MM.1S (cell line): Measurements from ENCODE around the gene TSHZ1.

Experiments
- EZH2phosphoT487 ChIP-seq: fragments of 300-600 bp; sonication (generic); IDR thresholded peaks from 2 replicates; pipeline ENCODE4 v1.6.1; 2018; ENCODE audit warnings: antibody characterized with exemption, low read length
- TF ChIP-seq, protein P1 (sequence below): fragments of 300-600 bp; sonication (generic); IDR thresholded peaks from 2 replicates; pipeline ENCODE4 v1.5.1; 2016; ENCODE audit warnings: antibody characterized with exemption, low read length, mixed read lengths

DNA sequence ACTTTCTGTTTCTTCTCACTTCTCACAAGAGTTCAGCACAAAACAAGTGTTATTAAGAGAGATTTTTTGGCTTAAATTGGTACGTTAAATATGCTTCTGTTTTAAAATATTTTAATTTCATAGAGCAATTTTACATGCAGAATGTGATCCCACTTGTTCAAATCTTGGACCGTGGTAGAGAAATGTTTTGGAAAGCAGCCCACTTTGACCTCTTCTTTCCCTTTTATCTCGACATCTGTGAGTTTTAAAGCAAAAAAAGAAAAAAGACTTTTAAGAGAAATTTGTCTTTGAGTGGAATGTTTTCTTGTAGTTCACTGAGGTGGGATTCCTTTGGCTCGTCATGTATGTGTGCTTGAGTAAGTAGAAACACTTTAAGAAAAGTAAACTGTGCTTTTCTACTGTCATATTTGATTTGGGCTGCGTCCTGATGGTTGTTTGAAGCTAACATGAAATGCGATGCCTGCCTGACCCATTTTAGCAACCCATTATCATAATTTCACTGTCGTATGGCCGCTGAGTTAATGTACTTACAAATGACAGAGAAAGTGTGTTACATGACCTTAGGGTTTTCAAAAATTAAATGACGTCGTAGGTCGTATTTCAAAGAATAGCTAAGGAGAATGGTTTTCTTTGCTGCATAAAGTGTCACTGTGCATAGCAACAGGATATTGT is 54.5 kb downstream of the TSHZ1 start:
- TF ChIP-seq, protein P1, sequence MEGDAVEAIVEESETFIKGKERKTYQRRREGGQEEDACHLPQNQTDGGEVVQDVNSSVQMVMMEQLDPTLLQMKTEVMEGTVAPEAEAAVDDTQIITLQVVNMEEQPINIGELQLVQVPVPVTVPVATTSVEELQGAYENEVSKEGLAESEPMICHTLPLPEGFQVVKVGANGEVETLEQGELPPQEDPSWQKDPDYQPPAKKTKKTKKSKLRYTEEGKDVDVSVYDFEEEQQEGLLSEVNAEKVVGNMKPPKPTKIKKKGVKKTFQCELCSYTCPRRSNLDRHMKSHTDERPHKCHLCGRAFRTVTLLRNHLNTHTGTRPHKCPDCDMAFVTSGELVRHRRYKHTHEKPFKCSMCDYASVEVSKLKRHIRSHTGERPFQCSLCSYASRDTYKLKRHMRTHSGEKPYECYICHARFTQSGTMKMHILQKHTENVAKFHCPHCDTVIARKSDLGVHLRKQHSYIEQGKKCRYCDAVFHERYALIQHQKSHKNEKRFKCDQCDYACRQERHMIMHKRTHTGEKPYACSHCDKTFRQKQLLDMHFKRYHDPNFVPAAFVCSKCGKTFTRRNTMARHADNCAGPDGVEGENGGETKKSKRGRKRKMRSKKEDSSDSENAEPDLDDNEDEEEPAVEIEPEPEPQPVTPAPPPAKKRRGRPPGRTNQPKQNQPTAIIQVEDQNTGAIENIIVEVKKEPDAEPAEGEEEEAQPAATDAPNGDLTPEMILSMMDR, result no peak
- no peak for TF ChIP-seq EZH2phosphoT487
